IMR-90 (cell line): ENCODE results near the gene C1orf105. TPM values are rescaled to one million over a fixed set of nuclear protein-coding genes. Genes with fewer than 3 reads are reported as not detected.

Experiments
- ATAC-seq: fragments of 200-7000 bp; cut with Tn5 transposase; 2 replicates; pipeline ENCODE4 v1.9.1; 2020; ENCODE audit warnings: low read depth, mild to moderate bottlenecking, moderate library complexity
- BruUV-seq: library from RNA; stranded (reverse); fragments of 400-500 nt; replicated peaks from 2 replicates; lab custom pipeline; 2021; lab: Mats Ljungman, UMichigan
- CTCF ChIA-PET: fragments of 300-600 bp; formaldehyde crosslinking; extraction: SDS; loops from one replicate; lab custom pipeline; 2021; ENCODE audit warnings: antibody characterized with exemption; lab: Yijun Ruan, JAX
- POLR2A ChIA-PET: fragments of 300-600 bp; sonication (Branson Sonifier 250); formaldehyde crosslinking; loops from one replicate; lab custom pipeline; 2022; ENCODE audit warnings: antibody characterized with exemption; ENCODE audit not compliant: unreplicated experiment; lab: Charles Lee
- DNase-seq: peaks from one replicate; pipeline ENCODE4 v3.0.0; 2013
- H2AFZ ChIP-seq: replicated peaks from 2 replicates; pipeline ENCODE3; 2013; ENCODE audit warnings: low read length, mild to moderate bottlenecking; ENCODE audit not compliant: poor library complexity
- H2AK5ac ChIP-seq: 2 replicates; pipeline ENCODE4 v1.6.1; 2013; ENCODE audit warnings: low read depth, low read length, inconsistent platforms
- H2AK9ac ChIP-seq: replicated peaks from 2 replicates; pipeline ENCODE3; 2013; ENCODE audit warnings: mild to moderate bottlenecking, low read depth, low read length, moderate library complexity; ENCODE audit not compliant: poor library complexity
- H2BK120ac ChIP-seq: 2 replicates; pipeline ENCODE4 v1.6.1; 2013; ENCODE audit warnings: low read depth, low read length, inconsistent platforms
- H2BK15ac ChIP-seq: 3 replicates; pipeline ENCODE4 v1.6.1; 2013; ENCODE audit warnings: low read depth, low read length, inconsistent platforms
- H2BK20ac ChIP-seq: 2 replicates; pipeline ENCODE4 v1.6.1; 2013; ENCODE audit warnings: low read depth, mild to moderate bottlenecking, inconsistent platforms, low read length, moderate library complexity
- H2BK5ac ChIP-seq: 2 replicates; pipeline ENCODE4 v1.6.1; 2013; ENCODE audit warnings: mild to moderate bottlenecking, low read depth, low read length, inconsistent platforms; ENCODE audit not compliant: poor library complexity, severe bottlenecking
- H3K14ac ChIP-seq: replicated peaks from 2 replicates; pipeline ENCODE4 v1.6.1; 2013; ENCODE audit warnings: low read depth, low read length, inconsistent platforms
- H3K18ac ChIP-seq: 2 replicates; pipeline ENCODE4 v1.6.1; 2013; ENCODE audit warnings: low read depth, low read length, control low read depth
- H3K23ac ChIP-seq: 2 replicates; pipeline ENCODE4 v1.6.1; 2013; ENCODE audit warnings: low read depth, low read length, inconsistent platforms
- H3K27ac ChIP-seq: 2 replicates; pipeline ENCODE4 v1.5.1; 2013; ENCODE audit warnings: mild to moderate bottlenecking, control low read depth, low read length; ENCODE audit not compliant: insufficient read depth
- H3K27me3 ChIP-seq: 2 replicates; pipeline ENCODE4 v1.6.1; 2013; ENCODE audit warnings: low read length; ENCODE audit not compliant: control insufficient read depth, insufficient read depth
- H3K36me3 ChIP-seq: 2 replicates; pipeline ENCODE4 v1.6.1; 2013; ENCODE audit warnings: low read length, mixed read lengths; ENCODE audit not compliant: control insufficient read depth, insufficient read depth
- H3K4ac ChIP-seq: 2 replicates; pipeline ENCODE4 v1.6.1; 2013; ENCODE audit warnings: low read depth, low read length, inconsistent platforms
- H3K4me1 ChIP-seq: 2 replicates; pipeline ENCODE4 v1.6.1; 2013; ENCODE audit warnings: low read length, mixed read lengths; ENCODE audit not compliant: control insufficient read depth, insufficient read depth
- H3K4me2 ChIP-seq: 2 replicates; pipeline ENCODE4 v1.6.1; 2013; ENCODE audit warnings: low read depth, mild to moderate bottlenecking, control low read depth, low read length, moderate library complexity
- H3K4me3 ChIP-seq: 2 replicates; pipeline ENCODE4 v1.5.1; 2013; ENCODE audit warnings: low read depth, mild to moderate bottlenecking, control low read depth, low read length, moderate library complexity; ENCODE audit not compliant: insufficient read depth
- H3K56ac ChIP-seq: 2 replicates; pipeline ENCODE4 v1.6.1; 2013; ENCODE audit warnings: low read length, inconsistent platforms; ENCODE audit not compliant: insufficient read depth; ENCODE audit errors: extremely low read depth
- H3K79me1 ChIP-seq, 2 experiments: 2 replicates each; pipeline ENCODE4 v1.6.1; 2013; ENCODE audit warnings: low read length in 2 of 2, inconsistent platforms in 1 of 2, low read depth in 1 of 2
- H3K9ac ChIP-seq: 2 replicates; pipeline ENCODE4 v1.6.1; 2013; ENCODE audit warnings: low read depth, low read length, control low read depth
- H3K9me1 ChIP-seq: 2 replicates; pipeline ENCODE4 v1.6.1; 2013; ENCODE audit warnings: low read length, inconsistent platforms; ENCODE audit not compliant: insufficient read depth
- H3K9me3 ChIP-seq: 2 replicates; pipeline ENCODE4 v1.6.1; 2013; ENCODE audit warnings: low read length; ENCODE audit not compliant: control insufficient read depth, insufficient read depth
- H4K20me1 ChIP-seq: 2 replicates; pipeline ENCODE4 v1.6.1; 2013; ENCODE audit warnings: low read length, inconsistent platforms; ENCODE audit not compliant: insufficient read depth
- H4K5ac ChIP-seq: 2 replicates; pipeline ENCODE4 v1.6.1; 2013; ENCODE audit warnings: mild to moderate bottlenecking, low read depth, low read length, control low read depth
- H4K8ac ChIP-seq, 2 experiments: 2 replicates each; pipeline ENCODE4 v1.6.1; 2013; ENCODE audit warnings: low read depth in 2 of 2, low read length in 2 of 2, control low read depth in 1 of 2, inconsistent platforms in 1 of 2
- H4K91ac ChIP-seq: 2 replicates; pipeline ENCODE4 v1.6.1; 2013; ENCODE audit warnings: low read depth, low read length, inconsistent platforms; ENCODE audit not compliant: insufficient read depth
- CHD1 ChIP-seq: IDR thresholded peaks from 2 replicates; pipeline ENCODE4 v1.6.1; 2012; ENCODE audit warnings: low read depth, low read length, improper control_type of control experiment
- FOS ChIP-seq: fragments of 150-350 bp; IDR thresholded peaks from 2 replicates; pipeline ENCODE4 v1.6.1; 2016; ENCODE audit warnings: low read depth, low read length
- RCOR1 ChIP-seq: IDR thresholded peaks from 2 replicates; pipeline ENCODE4 v1.6.1; 2012; ENCODE audit warnings: mild to moderate bottlenecking, low read length, improper control_type of control experiment; ENCODE audit not compliant: insufficient replicate concordance
- WGBS, 2 experiments: methylation state at CpG; one replicate each; pipeline versions ENCODE4 v1.1.5 to v1.1.7; 2013; ENCODE audit warnings: missing lambda C conversion rate in 2 of 2; ENCODE audit not compliant: insufficient read length in 1 of 2; ENCODE audit errors: extremely low coverage in 2 of 2; 5-methylcytosine and 5-hydroxymethylcytosine counted together
- dilution Hi-C: fragments of 300-500 bp; cut with HindIII; formaldehyde crosslinking; loops from one replicate; pipeline ENCODE4 v1.14.3; 2018; ENCODE audit warnings: low sequenced_read_pairs; ENCODE audit not compliant: unreplicated experiment
- in situ Hi-C: fragments of 300-500 bp; cut with MboI; formaldehyde crosslinking; loops from 3 replicates; pipeline ENCODE4 v1.14.3; 2019; ENCODE audit warnings: low sequenced_read_pairs, inconsistent platforms, mixed read lengths
- intact Hi-C: fragments of 100-400 bp; cut with micrococcal nuclease; formaldehyde crosslinking; loops from 2 replicates; pipeline ENCODE4 v1.10.0; 2022
- polyA plus RNA-seq, 3 experiments: library from polyadenylated mRNA; depleted of rRNA; stranded (reverse); fragments of >200 nt; gene quantifications; 2 replicates each; pipeline ENCODE4 v1.2.3, GENCODE V29; 2012; ENCODE audit warnings: low replicate concordance in 1 of 3
- total RNA-seq: library from RNA; depleted of rRNA; stranded (reverse); fragments of >200 nt; gene quantifications from 2 replicates; pipeline ENCODE4 v1.2.3, GENCODE V29; 2012

C1orf105 gene
- total and polyA plus RNA-seq, 2 of the 4 experiments (the other 2 are of a cell fraction): not detected

GRCh38 chr1:172485626-172486025 is 65.1 kb downstream of the C1orf105 start:
- no CpG with 5 or more reads among the region's 5 CpGs for WGBS, 2 experiments
- in situ Hi-C loops: no loop called here
- BruUV-seq: no TSS peak
- Histone ChIP-seq H3K27me3 (peaks cover 39% of the 10 kb centered on the region), H3K4me3 (no peak overlapping the region), H3K9me1 (no peaks in the 10 kb centered on the region), H3K9me3 (no peaks in the 10 kb centered on the region), H3K23ac (no peak overlapping the region), H2BK5ac (no peak overlapping the region), H3K4ac (no peak overlapping the region), H3K27ac (no peak overlapping the region), H4K91ac (no peak overlapping the region), H2AFZ (no peak overlapping the region), H3K4me2 (no peak overlapping the region), H4K5ac (no peak overlapping the region), H2AK5ac (no peak overlapping the region), H2AK9ac (no peak overlapping the region), H2BK120ac (no peak overlapping the region), H3K18ac (no peak overlapping the region), H3K14ac (no peak overlapping the region), H2BK20ac (no peak overlapping the region), H3K9ac (no peak overlapping the region), H4K8ac (no peak overlapping the region), H2BK15ac (no peak overlapping the region), H4K20me1 (no peaks in the 10 kb centered on the region), H3K79me1 (no peaks in the 10 kb centered on the region), H3K36me3 (no peaks in the 10 kb centered on the region), H3K56ac (no peak overlapping the region), H3K4me1 (no peaks in the 10 kb centered on the region)
- dilution Hi-C loops: no loop called here
- ATAC-seq (no peak), DNase-seq (no peak)
- ChIA-PET CTCF (no interaction called here), POLR2A (no interaction called here)
- intact Hi-C loops: no loop called here
- TF ChIP-seq RCOR1 (no peak), FOS (no peak), CHD1 (no peak)
